Right cardiac atrium (tissue), 5 donors: ENCODE data around the gene PRRT2. TPM values are rescaled to one million over a fixed set of nuclear protein-coding genes. Genes with fewer than 3 reads are reported as not detected.

Source experiments
- ATAC-seq, 2 donors: fragments of 200-7000 bp; cut with Tn5 transposase; one replicate each; pipeline versions ENCODE4 v1.8.0 to v1.9.1; 2020; ENCODE audit warnings: moderate library complexity in 2 of 2, mild to moderate bottlenecking in 1 of 2
- DNase-seq, 3 donors: peaks; one replicate each; pipeline ENCODE4 v3.0.0-alpha.2; 2020
- H3K27ac ChIP-seq: one replicate; pipeline ENCODE4 v1.5.1; 2013; ENCODE audit warnings: mild to moderate bottlenecking, low read length, control low read depth, moderate library complexity
- H3K27me3 ChIP-seq: one replicate; pipeline ENCODE4 v1.6.1; 2013; ENCODE audit not compliant: control insufficient read depth, insufficient read depth
- H3K4me1 ChIP-seq: one replicate; pipeline ENCODE4 v1.6.1; 2013; ENCODE audit warnings: low read length; ENCODE audit not compliant: control insufficient read depth, insufficient read depth
- H3K4me3 ChIP-seq: one replicate; pipeline ENCODE4 v1.5.1; 2013; ENCODE audit warnings: low read length, control low read depth
- H3K9me3 ChIP-seq: one replicate; pipeline ENCODE4 v1.6.1; 2013; ENCODE audit warnings: low read length; ENCODE audit not compliant: control insufficient read depth
- WGBS: extraction: QIAGEN DNeasy Blood & Tissue Kit; methylation state at CpG from one replicate; pipeline ENCODE4 v1.1.7; 2013; 5-methylcytosine and 5-hydroxymethylcytosine counted together
- intact Hi-C, 4 donors: fragments of 100-400 bp; cut with DNase I; formaldehyde crosslinking; loops; one replicate each; pipeline versions ENCODE4 v1.11.0 to v1.14.0; 2022 to 2023
- polyA plus RNA-seq: library from polyadenylated mRNA; stranded (reverse); fragments of 200-250 nt; gene quantifications from one replicate; pipeline ENCODE4 v1.2.3, GENCODE V29; 2013
- total RNA-seq, 4 donors: library from RNA; stranded (reverse); fragmentation: NEBNext Ultra II Directional; extraction: Animal tissue kit (Norgen Biotek cat#: 25700); gene quantifications; one replicate each; pipeline ENCODE4 v1.2.1, GENCODE V29; 2021
- donor health status: healthy with polysubstance abuse.
- donor health status: DM: no; HTN: yes; CAD: no.
- donor health status: DM: no; HTN: no; CAD: no.
- donor health status: DM: no; HTN: yes; CAD: no; lungs with severe emphysema.
- donor health status: DM: yes; HTN: yes; CAD: no.

PRRT2 gene
- total and polyA plus RNA-seq, 5 donors, result 2.5 to 5.0 (median 4.8) TPM

- Histone ChIP-seq H3K4me1 (peaks cover 5% of the 10 kb centered on the region), H3K27me3 (no peaks in the 10 kb centered on the region), H3K27ac (no peak overlapping the region), H3K4me3 (no peak overlapping the region), H3K9me3 (no peaks in the 10 kb centered on the region)
- intact Hi-C loops, result no loop called here
- 79% methylated on average over 7 of the region's 7 CpGs for WGBS
- DNase-seq (no peak), ATAC-seq (no peak)
Observed at GRCh38 chr16:29857133-29857760, 45.3 kb downstream of the PRRT2 start.

GRCh38 chr16:29858149-29858849 is 46.3 kb downstream of the PRRT2 start:
- Histone ChIP-seq H3K27ac (no peak overlapping the region), H3K27me3 (no peaks in the 10 kb centered on the region), H3K4me1 (peaks cover 5% of the 10 kb centered on the region), H3K4me3 (no peak overlapping the region), H3K9me3 (no peaks in the 10 kb centered on the region)
- intact Hi-C loops, result no loop called here
- DNase-seq (no peak), ATAC-seq (no peak)
- 56% methylated on average over 10 of the region's 10 CpGs for WGBS

GRCh38 chr16:29858974-29859373 is 47.0 kb downstream of the PRRT2 start:
- intact Hi-C loops, result no loop called here
- no peak for ATAC-seq
- H3K4me1 ChIP-seq, result peaks cover 7% of the 10 kb centered on the region
- H3K27me3 ChIP-seq, result no peaks in the 10 kb centered on the region
- H3K9me3 ChIP-seq, result no peaks in the 10 kb centered on the region
- H3K4me3 ChIP-seq, result no peak overlapping the region
- WGBS, result 92% methylated on average over 19 of the region's 19 CpGs
- H3K27ac ChIP-seq, result no peak overlapping the region
- peak in 1 of 3 donors; percentile 53 for DNase-seq

GRCh38 chr16:29860218-29860617 is 48.2 kb downstream of the PRRT2 start:
- ATAC-seq (peak; percentile 28 to 53), DNase-seq (peak; percentile 73 to 86 (median 82))
- intact Hi-C loops, result loop anchor here in 1 of 4 donors (10.0 kb wide), 1 partner anchor 135 kb away; the partner anchor contains the start of genes HIRIP3 and INO80E
- H3K27me3 ChIP-seq, result no peaks in the 10 kb centered on the region
- no peak overlapping the region for H3K4me3 ChIP-seq
- WGBS, result 65% methylated on average over 9 of the region's 9 CpGs
- H3K9me3 ChIP-seq, result no peaks in the 10 kb centered on the region
- H3K27ac ChIP-seq, result no peak overlapping the region
- peaks cover 7% of the 10 kb centered on the region for H3K4me1 ChIP-seq

GRCh38 chr16:29862383-29862883 is 50.4 kb downstream of the PRRT2 start:
- no peaks in the 10 kb centered on the region for H3K9me3 ChIP-seq
- intact Hi-C loops, result loop anchor here in 1 of 4 donors (10.0 kb wide), 1 partner anchor 132 kb away; the partner anchor contains the start of genes HIRIP3 and INO80E
- WGBS, result 1% methylated on average over 27 of the region's 27 CpGs
- peak overlapping the region; percentile 89 for H3K27ac ChIP-seq
- H3K4me3 ChIP-seq, result peak overlapping the region; percentile 90
- peak in 1 of 2 donors; percentile 0 for ATAC-seq
- DNase-seq, result peak in 2 of 3 donors; percentile 62 to 64
- peaks cover 7% of the 10 kb centered on the region for H3K4me1 ChIP-seq
- no peaks in the 10 kb centered on the region for H3K27me3 ChIP-seq

- Histone ChIP-seq H3K9me3 (no peaks in the 10 kb centered on the region), H3K4me3 (peak within 1 kb of the TSS; percentile 90), H3K4me1 (peaks cover 7% of the 10 kb centered on the region), H3K27ac (peak within 1 kb of the TSS; percentile 89), H3K27me3 (no peaks in the 10 kb centered on the region)
- DNase-seq (peak; percentile 95 to 98 (median 96)), ATAC-seq (peak; percentile 97 to 98)
- intact Hi-C loops, result loop anchor here in 1 of 4 donors (10.0 kb wide), 1 partner anchor 132 kb away; the partner anchor contains the start of genes HIRIP3 and INO80E
- under 1% methylated on average over 56 of the region's 57 CpGs for WGBS
Observed at GRCh38 chr16:29862884-29863668, 51.1 kb downstream of the PRRT2 start, which contains the start of gene CDIPT. TSS of gene CDIPT (minus strand) at chr16:29863226. CDS start at chr16:29862857, 369 bp downstream.

- DNase-seq (no peak), ATAC-seq (no peak)
- H3K27me3 ChIP-seq, result no peaks in the 10 kb centered on the region
- intact Hi-C loops, result loop anchor here in 1 of 4 donors (10.0 kb wide), 1 partner anchor 131 kb away; the partner anchor contains the start of genes HIRIP3 and INO80E
- 29% methylated on average over 16 of the region's 16 CpGs for WGBS
- H3K9me3 ChIP-seq, result no peaks in the 10 kb centered on the region
- peaks cover 7% of the 10 kb centered on the region for H3K4me1 ChIP-seq
- peak overlapping the region; percentile 57 for H3K27ac ChIP-seq
- peak overlapping the region; percentile 4 for H3K4me3 ChIP-seq
Observed at GRCh38 chr16:29863669-29863984, 51.6 kb downstream of the PRRT2 start.

- WGBS, result 73% methylated on average over 9 of the region's 9 CpGs
- Histone ChIP-seq H3K4me3 (no peak overlapping the region), H3K27me3 (no peaks in the 10 kb centered on the region), H3K9me3 (no peaks in the 10 kb centered on the region), H3K4me1 (peaks cover 7% of the 10 kb centered on the region), H3K27ac (no peak overlapping the region)
- no peak for DNase-seq
- ATAC-seq, result no peak
- intact Hi-C loops, result loop anchor here in 1 of 4 donors (10.0 kb wide), 1 partner anchor 131 kb away; the partner anchor contains the start of genes HIRIP3 and INO80E
Observed at GRCh38 chr16:29864205-29864604, 52.2 kb downstream of the PRRT2 start.
